ENCODE measurements around the gene MED25.

The MED25 gene

DNA sequence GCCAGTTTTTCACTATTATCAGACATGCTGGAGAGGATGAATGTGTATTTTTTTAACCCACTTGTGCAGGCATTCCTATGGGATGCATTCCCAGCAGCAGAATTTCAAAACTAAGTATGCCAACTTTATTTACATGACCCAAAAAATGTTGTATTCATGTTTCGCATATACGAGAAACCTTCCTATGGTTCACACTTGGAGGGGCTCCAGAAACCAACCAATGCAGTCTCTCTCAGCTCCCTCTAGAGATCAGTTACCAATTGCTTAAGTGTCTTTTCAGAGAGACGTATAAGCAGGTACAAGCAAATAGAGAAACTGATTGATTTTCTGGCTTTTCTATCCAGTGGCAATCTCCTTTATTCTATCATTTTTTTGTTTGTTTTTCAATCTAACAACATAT lies 27.3 kb downstream of the MED25 start:
- DNase-seq = no peak

DNA sequence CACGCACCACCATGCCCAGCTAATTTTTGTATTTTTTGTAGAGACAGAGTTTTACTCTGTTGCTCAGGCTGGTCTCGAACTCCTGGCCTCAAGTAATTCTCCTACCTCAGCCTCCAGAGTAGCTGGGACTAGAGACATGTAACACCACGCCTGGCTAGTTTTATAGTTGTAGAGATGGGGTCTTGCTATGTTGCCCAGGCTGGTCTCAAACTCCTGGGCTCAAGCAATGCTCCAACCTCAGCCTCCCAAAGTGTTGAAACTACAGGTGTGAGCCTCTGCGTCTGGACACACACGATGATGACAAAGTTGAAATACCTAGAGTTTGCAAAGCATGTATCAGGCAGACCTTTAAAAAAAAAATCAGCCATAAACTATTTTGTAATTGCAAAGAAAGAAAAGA lies 28.3 kb downstream of the MED25 start:
- DNase-seq = no peak

DNA sequence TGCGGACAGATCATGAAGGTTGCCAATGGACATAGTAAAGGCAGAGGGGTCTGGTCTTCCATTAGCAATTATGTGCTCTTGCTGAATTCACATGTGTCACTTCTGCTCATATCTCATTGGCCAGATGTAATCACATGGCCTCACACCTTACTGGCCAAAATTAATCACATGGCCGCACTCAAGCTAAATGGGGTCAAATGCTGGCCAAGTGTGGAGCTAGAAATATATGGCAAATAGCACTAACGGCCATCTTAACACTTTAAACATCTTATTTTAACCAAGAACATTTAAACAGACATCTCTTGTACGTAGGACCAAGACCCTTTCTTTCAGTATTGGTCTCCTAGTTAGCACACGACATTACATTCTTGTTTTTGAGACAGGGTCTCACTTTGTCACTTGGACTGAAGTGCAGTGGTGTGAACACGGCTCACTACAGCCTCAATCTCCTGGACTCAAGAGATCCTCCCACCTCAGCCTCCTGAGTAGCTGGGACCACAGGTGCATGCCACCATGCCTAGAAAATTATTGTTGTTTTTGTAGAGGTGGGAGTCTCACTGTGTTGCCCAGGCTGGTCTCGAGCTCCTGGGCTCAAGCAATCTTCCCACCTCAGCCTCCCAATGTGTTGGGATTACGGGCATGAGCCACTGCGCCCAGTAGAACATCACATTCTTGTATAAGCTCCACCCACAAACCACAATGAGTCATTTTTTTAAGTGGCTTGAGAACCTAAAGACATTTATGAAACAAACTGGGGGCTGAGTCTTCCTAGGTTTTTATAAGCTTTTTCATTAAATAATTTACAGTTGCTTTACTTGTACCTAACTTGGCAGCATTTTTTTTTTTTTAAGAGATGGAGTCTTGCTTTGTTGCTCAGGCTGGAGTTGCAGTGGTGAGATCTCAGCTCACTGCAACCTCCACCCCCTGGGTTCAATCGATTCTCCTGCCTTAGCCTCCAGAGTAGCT lies 29.9 kb downstream of the MED25 start:
- no peak for DNase-seq

DNA sequence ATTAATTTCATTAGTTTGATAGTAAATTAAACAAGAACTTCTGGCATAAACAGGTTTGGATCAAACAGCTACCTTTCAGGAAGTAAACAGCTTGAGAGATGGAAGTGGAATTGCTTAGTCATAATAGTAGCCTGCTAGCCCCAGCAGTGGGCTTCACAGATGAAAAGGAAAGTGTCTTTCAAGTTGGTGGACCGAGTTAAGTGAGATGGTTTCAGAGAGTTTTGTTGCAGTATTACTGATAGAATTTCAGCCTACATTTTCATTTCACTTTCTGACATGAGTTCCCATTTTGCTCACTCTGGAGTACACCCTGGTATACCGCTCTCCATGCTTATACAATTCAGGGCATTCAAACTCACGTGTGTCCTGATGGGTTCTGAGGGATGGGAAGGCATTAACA lies 30.8 kb downstream of the MED25 start:
- no peak for DNase-seq

DNA sequence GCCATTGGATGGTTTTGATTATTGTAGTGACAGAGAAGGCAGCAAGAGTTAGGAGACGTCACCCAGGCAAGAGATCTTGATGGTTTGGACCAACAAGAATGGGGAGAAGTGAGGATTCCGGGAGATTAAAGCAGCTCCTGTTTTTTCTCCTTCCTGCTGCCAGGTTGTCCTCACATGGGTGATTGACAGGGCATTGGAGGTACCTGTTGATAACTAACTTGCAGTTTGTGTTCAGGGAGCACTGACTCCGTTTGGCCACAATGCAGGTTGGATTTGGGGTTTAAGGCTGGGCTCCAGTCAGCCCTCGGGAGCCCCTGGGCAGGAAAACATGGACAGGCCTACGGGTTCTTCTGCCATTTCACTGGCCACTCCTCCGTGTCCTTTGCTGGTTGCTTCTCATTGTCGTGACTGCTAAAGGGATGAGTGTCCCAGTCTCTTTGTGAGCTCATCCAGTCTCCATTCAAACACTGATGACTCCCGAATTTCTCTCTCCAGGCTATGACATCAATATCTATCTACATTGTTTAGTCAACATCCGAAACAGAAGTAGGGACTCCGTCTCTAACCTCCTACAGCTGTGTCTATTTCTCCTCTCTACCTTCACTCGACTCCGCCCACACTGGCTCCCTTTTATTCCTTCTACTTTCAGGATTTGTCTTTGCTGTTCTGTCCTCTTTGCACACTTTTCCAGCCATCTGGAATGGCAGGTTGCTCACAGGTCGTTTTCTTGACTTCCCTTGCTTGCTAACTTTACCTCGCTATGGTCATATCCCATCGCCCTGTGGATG lies 31.5 kb downstream of the MED25 start:
- no peak for DNase-seq

DNA sequence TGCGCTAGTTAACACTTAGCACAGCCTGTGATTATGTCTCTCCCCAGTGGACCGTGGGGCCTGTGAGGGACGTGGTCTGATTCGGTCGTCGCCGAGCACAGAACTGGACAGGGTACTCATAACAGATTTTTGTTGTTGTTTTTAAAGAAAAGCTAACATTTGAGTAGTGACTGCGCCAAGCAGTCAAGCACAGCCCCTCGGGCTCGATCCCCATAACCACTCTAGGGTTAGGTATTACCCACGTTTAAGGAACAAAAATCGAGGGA lies 32.1 kb downstream of the MED25 start:
- no peak for DNase-seq

DNA sequence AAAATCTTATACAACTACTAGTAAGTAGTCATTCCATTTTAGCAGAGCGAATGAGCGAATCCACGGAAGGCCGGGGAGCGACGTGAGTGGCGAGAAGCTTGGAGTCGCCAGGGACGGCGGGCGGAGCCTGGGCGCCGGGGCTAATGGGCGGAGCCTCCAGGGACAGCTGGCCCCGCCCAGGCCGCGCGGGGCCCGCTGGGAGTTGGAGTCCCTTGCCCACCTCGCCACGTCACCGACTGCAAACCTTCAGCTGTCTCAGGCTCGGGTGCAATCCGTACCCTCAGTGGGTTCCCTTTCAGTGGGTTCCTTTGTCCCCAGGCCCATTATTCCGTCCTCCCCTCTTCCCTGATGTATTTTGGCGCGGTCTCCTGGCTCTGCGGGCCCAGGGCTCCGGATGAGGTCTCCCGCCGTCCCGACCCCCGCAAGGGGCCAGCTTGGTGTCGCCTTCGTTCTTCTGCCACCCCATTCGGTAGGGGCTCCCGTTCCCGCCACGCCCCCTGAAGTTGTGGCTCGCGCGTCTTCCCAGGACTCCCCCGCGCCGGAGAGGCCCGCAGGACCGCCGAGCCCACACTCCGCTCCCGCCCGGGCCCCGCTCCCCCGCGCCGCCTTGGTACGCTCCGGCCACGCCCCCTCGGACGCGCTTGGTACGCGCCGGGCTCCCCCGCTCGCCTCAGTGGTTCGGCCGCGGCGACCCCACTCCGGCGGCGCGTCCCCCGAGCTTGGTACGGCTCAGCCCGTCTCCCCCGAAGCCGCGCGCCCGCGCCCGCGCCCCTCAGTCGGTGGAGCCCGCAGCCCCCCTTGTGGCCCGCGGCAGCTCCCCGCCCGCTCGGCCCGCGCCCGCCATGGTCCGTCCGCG lies 32.6 kb downstream of the MED25 start, which contains the start of gene PTOV1:
PTOV1 (plus strand) TSS at position 673 of the 856 bp plus-strand sequence.
- DNase-seq = peak; percentile 90

DNA sequence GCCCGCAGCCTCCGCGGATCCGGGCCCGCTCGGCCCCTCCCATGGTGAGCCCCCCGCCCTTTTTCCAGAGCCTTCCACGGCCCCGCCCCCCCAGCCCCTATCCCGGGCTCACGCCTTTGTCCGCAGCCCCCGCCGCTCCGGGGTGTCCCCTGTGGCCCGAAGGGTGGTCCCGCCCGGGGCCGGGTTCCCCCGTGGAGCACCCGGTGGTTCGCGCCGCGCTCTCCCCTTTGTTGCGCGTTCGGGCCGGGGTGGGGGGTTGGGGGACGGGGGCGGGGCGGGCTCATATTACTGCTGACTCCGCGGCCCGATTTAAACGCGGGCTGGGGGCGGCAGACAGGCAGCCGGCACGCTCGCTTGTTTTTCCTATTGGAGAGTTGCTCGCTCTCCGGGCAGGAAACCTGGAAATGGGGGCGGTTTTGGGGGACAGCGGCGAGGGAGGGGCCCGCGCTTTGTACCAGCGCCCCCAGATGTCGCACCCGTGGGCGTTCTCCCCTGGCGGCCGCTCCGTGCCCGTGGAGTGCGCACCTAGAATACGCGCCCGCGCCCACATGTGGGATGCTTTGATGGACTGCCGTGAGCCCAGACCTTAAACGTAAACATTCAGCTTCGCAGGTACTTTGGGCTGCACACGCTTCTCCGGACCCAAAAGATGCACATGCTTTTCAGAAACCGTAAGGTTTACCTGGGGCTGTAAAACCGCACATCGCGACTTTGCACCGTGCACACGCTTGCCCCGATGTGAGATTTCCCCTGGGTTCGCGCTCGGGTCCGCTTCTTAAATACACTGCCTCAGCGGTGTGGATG lies 33.6 kb downstream of the MED25 start:
- peak; percentile 34 for DNase-seq

DNA sequence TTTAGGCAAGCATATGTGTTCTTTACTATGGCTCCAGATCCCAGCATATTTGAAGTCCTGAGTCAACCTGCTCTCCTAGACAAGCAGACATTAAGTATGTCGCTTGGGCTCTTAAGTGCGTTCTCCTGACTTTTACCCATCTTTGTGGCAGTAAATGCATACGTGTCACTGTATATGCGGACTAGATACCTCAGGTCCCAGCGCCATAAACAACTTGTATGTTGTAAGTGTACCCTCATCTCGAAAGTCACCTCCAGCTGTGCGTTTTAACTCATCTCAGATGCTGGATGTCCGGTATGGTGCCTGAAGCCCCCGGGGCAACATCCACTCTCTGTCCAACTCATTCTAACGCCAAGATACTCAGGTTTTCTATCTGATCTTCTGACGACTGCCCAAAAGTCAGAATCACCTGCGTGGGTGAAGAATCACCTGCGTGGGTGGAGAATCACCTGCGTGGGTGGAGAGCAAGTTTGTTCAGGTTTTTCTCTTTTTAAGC lies 34.6 kb downstream of the MED25 start:
- no peak for DNase-seq

DNA sequence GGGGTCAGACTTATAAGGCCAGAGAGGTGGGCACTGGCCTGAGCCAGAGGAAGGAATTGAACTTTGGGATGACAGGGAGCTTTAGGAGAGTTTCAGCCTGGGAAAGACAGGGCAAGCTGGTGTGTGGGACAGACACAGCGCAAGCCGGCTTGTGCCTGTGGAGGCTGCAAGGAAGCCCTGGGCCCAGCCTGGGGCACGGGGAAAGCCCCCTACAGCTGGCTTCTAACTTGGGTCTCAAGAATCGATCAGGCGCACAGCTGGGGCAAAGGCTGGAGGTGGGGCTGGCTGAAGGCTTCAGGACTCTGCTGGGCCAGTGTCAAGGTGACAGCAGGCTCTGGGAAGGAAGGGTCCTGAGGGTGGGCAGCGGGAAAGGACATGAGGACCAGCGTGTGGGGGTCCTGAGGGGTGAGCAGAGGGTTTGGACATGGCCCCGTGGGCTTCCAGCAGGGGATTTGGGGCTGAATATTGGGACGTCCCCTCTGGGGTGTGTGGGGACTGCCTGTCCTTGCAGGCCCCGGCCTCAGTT lies 35.8 kb downstream of the MED25 start:
- DNase-seq = no peak

DNA sequence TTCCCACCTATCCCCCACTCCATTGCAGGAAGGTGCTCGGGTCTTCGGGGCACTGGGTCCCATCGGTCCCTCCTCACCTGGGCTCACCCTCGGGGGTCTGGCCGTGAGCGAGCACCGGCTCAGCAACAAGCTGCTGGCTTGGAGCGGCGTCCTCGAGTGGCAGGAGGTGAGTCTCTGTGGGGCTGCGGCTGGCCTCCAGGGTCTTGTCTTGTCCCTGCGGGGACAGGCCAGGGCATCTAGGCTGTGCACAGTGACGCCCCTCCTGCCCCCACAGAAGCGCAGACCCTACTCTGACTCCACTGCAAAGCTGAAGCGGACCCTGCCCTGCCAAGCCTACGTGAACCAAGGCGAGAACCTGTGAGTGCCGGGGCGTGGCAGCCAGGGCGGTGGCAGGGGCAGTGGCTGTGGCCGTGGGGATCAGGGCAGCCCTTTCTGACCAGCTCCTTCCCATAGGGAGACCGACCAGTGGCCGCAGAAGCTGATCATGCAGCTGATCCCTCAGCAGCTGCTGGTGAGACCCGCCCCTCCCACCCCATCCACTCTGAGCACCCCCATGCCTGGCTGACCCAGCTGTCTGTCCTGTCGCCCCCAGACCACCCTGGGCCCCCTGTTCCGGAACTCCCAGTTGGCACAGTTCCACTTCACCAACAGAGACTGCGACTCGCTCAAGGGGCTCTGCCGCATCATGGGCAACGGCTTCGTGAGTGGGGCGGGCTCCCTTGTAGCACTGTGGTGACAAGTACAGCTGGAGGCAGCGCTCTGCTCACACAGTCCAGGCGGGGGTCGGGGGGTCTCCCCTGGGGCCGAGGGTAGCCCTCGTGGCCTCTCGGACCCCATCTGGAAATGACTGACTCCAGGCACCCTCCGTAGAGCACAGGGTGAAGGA lies 36.5 kb downstream of the MED25 start:
- DNase-seq = no peak

DNA sequence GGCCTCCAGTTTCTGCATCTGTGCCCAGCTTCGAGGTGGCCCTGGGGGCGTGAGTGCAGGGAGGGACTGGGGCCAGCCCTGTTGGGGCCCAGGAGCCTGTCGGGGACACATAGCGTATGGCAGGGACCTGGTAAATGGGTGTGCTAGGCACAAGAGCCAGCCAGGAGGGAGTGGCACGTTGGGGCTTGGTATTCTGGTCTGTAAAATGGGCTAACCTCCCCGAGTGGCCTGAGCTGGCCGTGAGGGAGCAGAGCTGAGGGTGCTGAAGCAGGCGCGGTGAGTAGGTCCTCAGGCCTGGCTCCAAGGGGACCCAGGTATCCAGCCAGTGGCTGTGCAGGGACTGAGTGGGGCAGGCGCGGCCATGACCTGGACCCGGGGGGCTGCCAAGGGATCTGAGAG lies 37.2 kb downstream of the MED25 start:
- no peak for DNase-seq

DNA sequence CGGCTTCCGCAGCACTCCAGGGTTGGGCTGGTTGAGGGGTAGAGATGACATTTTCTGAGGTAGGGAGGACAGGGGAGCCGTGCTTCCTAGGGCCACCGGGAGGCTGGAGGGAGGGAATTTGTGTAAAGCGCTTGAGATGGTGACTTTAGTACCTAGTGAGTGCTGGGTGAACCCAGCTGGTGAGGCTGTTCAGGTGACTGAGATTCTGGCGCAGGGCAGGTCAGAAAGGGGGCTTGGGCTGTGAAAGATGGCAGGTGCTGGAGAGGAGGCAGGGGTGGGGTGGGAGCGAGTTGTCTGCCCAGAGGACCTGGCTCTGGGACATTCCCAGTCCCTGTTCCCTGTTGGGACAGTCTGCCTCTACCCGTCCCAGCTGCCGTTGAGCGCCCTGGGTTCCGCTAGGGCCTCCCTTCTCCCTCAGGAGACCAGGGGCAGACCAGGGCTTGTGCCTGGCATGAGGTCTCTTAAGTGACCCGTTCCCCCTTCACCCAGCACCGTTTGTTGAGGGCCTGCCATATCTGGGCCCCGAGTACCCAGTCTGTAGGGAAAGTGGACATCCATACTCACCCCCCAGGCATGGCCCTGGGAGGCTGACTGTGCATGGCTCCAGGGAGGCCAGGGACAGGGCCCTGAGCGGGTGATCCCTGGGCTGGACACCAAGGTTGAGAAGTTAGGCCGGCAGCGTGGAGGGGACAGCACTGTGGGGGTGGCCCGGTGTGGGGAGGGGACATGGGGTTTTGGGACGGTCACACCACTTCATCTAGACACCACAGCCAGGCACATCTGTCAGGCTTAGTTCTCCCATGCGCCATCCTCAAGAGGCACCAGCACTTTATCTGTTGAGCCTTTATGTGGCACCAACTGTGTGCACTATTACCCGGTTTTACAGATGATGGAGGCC lies 37.8 kb downstream of the MED25 start:
- no peak for DNase-seq

DNA sequence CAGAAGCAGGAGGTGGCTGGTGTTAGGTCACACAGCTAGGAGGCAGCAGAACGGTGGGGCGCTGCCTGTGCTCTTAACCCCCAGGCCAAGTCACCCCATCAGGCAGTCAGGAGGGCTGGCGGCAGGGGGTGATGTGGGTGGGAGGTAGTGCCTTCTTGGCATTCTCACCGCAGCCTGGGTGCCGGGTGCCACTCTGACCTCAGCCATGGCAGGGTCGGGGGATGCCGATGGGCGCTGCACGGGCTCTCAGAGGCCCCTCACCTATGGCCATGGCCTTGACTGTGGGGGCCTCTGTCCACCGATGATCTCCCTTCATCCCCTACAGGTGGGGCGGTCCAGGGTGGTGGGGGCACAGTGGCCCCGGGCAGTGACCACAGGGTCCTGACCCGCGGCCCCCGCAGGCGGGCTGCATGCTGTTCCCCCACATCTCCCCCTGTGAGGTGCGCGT lies 38.5 kb downstream of the MED25 start:
- DNase-seq = no peak

DNA sequence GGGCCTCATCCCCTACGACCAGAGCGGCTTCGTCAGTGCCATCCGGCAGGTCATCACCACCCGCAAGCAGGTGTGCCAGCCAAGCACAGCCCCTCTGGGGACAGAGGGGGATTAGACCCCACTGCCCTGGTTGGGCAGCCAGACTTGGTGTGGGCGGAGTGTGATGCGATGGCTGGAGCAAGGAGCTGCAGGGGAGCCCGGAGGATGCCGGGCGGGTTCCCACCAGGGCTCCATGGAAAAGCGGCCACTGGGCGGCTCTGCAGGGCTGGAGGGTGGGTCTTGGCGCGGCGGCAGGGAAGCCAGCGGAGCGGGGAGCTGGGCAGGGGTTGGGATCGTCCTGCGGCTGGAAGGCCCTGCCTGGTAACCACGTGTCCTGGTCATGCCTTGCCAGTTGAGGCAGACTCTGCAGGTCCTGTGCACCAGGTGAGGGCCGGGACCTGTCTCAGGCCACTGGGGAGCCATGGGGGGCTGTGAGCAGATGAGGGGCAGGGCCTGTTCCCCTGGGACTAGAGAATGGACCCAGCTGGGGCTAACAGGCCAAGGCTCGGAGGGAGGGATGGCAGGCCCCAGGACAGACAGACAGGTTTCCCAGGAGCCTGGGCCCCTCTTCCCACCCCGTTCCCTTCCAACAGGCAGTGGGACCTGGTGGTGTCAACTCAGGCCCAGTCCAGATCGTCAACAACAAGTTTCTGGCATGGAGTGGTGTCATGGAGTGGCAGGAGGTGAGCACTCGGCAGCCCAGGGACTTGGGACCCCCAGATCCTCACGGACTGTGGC lies 39.2 kb downstream of the MED25 start:
- DNase-seq = no peak

DNA sequence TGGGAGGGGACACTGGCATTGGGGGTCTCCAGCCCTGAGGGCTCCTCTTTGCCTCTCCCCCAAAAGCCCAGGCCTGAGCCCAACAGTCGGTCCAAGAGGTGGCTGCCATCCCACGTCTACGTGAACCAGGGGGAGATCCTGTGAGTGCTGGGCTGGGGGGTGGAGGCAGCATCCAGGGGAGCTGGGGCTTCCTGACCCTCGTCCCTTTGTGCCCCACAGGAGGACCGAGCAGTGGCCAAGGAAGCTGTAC lies 39.7 kb downstream of the MED25 start:
- no peak for DNase-seq

DNA sequence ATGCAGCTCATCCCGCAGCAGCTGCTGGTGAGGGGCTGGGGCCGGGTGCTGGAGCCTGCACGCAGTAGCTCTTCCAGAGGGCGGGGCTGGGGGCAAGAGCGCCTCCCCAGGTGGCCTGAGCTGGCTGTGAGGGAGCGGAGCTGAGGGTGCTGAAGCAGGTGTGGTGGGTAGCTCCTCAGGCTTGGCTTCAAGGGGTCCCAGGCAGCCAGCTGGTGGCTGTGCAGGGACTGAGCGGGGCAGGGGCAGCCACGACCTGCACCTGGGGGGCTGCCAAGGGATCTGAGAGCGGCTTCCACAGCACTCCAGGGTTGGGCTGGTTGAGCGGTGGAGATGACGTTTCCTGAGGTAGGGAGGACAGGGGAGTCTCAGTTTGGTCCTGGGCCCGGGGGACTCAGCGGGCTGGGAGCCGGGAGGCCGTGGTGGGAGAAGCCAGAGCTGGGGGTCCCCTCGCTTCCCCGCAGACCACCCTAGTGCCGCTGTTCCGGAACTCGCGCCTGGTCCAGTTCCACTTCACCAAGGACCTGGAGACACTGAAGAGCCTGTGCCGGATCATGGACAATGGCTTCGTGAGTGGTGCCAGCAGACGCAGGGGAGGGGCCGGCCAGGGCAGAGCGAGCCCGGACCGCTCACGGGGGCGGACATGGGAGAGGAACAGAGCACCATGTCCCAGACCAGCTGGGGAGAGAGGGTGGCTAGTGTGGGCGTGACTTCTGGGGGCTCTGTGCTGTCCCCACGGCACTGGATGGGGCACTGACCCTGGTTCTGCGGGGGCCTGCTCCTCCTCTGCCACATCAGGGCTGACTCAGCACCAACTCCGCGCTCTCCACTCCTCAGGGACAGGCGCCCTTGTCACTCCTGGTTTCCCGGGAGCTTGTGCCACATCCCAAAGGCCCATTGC lies 40.2 kb downstream of the MED25 start:
- no peak for DNase-seq

DNA sequence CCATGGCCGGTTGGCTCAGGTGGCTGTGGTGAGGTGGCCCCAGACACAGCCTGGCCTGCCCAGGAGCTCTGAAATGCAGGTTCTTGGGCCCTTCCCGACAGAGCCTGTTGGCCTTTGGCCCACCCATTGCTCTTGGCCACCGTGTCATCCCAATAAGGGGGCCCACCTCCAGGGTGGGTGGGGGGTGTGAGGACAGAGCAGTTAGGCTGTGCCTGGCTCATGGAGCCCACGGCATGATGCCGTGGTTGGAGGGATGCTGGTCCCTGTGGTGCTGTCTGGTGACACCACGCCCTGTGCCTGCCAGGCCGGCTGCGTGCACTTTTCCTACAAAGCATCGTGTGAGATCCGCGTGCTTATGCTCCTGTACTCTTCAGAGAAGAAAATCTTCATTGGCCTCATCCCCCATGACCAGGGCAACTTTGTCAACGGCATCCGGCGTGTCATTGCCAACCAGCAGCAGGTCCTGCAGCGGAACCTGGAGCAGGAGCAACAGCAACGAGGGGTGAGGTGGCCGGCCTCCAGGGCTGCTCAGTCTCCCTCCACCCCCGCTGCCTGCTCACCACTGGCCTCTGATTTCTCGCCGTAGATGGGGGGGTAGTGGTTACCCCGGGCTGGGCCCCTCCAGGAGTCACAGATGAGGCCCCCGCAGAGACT lies 41.7 kb downstream of the MED25 start:
- no peak for DNase-seq
